Activated gamma-delta T cell treated with Interleukin-2 at 50 U/mL for 16 hours (primary cell): ENCODE data around the gene UMAD1.

ENCODE experiments used
- DNase-seq: peaks from one replicate; pipeline ENCODE4 v3.0.0-alpha.2; 2020

The UMAD1 gene

GRCh38 chr7:7736671-7737070 lies 96.1 kb downstream of the UMAD1 start:
- DNase-seq, result no peak

GRCh38 chr7:7737674-7738073 lies 97.1 kb downstream of the UMAD1 start:
- DNase-seq, result no peak

GRCh38 chr7:7738177-7738576 lies 97.6 kb downstream of the UMAD1 start:
- DNase-seq, result no peak

- no peak for DNase-seq
Observed at GRCh38 chr7:7738622-7739021, 98.1 kb downstream of the UMAD1 start.

GRCh38 chr7:7739204-7740036 lies 98.9 kb downstream of the UMAD1 start:
- no peak for DNase-seq

GRCh38 chr7:7740037-7740355 lies 99.4 kb downstream of the UMAD1 start:
- DNase-seq, result no peak

GRCh38 chr7:7742223-7742622 lies 101.7 kb downstream of the UMAD1 start:
- no peak for DNase-seq

GRCh38 chr7:7745258-7745657 lies 104.7 kb downstream of the UMAD1 start:
- no peak for DNase-seq

GRCh38 chr7:7745966-7746365 lies 105.4 kb downstream of the UMAD1 start:
- DNase-seq, result no peak

GRCh38 chr7:7746458-7746857 lies 105.9 kb downstream of the UMAD1 start:
- DNase-seq, result no peak

GRCh38 chr7:7750571-7751242 lies 110.2 kb downstream of the UMAD1 start:
- DNase-seq, result no peak

GRCh38 chr7:7751243-7752092 lies 110.9 kb downstream of the UMAD1 start:
- DNase-seq, result no peak

GRCh38 chr7:7756577-7756976 lies 116.0 kb downstream of the UMAD1 start:
- no peak for DNase-seq

GRCh38 chr7:7757576-7757975 lies 117.0 kb downstream of the UMAD1 start:
- DNase-seq, result no peak

GRCh38 chr7:7761340-7761973 lies 120.9 kb downstream of the UMAD1 start:
- DNase-seq, result no peak

- no peak for DNase-seq
Observed at GRCh38 chr7:7761974-7762779, 121.6 kb downstream of the UMAD1 start.

- DNase-seq, result no peak
Observed at GRCh38 chr7:7764520-7765396, 124.2 kb downstream of the UMAD1 start.

- DNase-seq, result no peak
Observed at GRCh38 chr7:7765422-7765821, 124.9 kb downstream of the UMAD1 start.

- DNase-seq, result no peak
Observed at GRCh38 chr7:7766671-7767070, 126.1 kb downstream of the UMAD1 start.

GRCh38 chr7:7768977-7769709 lies 128.6 kb downstream of the UMAD1 start:
- DNase-seq, result no peak
